HG02981 (cell line): ENCODE data around the gene HMOX1.

Experiments used
- ATAC-seq: cut with Tn5 transposase; IDR thresholded peaks from one replicate; pipeline ENCODE4 v1.9.1; 2021; ENCODE audit warnings: mild to moderate bottlenecking, moderate library complexity; ENCODE audit not compliant: unreplicated experiment

HMOX1 gene

GRCh38 chr22:35400501-35400790, 19.6 kb downstream of the HMOX1 start:
- peak; percentile 4 for ATAC-seq

DNA sequence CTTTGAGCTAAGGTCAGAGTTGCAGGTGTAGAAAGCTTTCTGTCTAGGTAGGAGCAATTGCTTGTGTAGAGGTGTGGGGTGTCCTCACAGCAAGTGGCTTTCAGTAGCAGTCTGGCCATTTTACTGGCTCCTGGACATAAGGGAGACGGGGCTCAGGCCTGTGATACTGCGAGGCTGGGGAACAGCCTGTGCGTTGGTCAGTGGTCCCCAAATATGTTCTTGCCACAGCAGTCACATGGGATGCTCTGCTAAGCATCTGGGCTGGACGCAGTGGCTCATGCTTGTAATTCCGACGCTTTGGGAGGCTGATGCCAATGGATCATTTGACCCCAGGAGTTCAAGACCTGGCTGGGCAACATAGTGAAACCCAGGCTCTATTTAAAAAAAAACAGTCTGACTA, 21.0 kb downstream of the HMOX1 start:
- ATAC-seq = no peak

DNA sequence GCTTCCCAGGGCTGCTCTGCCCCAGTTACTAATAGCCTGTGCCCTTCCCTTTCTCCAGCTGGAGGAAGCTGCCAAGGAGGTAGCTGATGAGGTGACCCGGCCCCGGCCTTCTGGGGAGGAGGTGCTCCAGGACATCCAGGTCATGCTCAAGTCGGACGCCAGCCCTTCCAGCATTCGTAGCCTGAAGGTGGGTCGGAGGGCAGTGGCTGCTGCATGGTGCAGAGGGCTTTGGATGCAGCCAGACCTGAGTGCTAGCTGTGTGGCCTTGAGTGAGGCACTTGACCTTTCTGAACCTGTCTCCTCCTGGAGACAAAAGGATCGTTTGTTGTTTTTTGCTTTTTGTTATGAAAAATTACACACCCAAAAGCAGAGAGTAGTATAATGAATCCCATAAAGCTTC, 22.5 kb downstream of the HMOX1 start:
- no peak for ATAC-seq

DNA sequence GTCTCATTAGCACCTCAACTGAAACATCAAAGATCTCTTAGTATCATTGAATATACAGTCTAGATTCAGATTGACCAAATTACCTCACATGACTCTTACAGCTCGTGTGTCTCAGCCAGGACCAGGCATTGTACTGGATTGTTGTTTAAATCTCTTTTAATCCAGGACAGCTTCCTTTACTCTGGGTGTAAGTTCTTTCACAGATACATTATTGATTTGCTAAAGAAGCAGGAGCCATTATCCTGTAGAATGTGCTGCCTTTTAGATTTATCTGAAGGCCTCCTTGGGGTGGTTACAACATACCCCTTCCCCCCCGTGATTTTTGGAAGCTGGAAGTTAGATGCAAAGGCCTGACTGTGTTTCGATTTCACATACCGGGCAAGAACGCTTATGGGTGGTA, 23.3 kb downstream of the HMOX1 start:
- no peak for ATAC-seq

- ATAC-seq = no peak
Observed at GRCh38 chr22:35406443-35406842, 25.5 kb downstream of the HMOX1 start.

GRCh38 chr22:35407362-35407761, 26.5 kb downstream of the HMOX1 start:
- ATAC-seq = no peak

- peak; percentile 77 for ATAC-seq
Observed at GRCh38 chr22:35409783-35410662, 29.1 kb downstream of the HMOX1 start.

DNA sequence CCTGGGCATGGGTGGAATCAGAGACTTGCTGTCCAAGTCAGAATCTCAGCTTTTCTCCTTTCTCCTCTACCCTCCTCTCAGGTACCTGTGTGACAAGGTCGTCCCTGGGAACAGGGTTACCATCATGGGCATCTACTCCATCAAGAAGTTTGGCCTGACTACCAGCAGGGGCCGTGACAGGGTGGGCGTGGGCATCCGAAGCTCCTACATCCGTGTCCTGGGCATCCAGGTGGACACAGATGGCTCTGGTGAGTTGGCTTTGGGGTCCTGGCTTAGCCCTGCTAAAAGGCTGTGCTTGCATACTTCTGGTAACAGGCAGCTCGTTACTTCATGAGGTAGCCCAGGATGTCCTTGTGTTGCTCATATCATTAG, 29.8 kb downstream of the HMOX1 start:
- no peak for ATAC-seq

DNA sequence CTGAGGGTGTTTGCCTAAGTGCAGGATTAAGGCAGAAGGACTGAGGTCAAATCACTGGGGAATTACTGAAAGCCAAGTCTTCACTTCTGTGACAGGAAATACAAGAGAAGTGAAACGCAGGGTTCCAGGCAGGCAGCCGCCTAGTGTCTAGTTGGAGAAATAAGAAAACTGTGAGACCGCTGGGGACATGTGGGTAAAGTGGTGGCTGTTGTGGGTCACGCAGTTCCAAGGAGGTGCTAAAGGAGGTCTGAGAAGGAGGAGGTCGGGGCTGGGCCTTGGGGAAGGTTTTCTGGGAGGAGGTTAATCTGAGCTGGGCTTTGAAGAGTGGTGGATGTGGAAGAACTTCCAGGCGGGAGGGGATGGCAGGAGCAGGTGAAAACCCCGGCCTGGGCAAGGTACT, 30.2 kb downstream of the HMOX1 start:
- no peak for ATAC-seq

GRCh38 chr22:35413624-35414023, 32.7 kb downstream of the HMOX1 start:
- no peak for ATAC-seq

DNA sequence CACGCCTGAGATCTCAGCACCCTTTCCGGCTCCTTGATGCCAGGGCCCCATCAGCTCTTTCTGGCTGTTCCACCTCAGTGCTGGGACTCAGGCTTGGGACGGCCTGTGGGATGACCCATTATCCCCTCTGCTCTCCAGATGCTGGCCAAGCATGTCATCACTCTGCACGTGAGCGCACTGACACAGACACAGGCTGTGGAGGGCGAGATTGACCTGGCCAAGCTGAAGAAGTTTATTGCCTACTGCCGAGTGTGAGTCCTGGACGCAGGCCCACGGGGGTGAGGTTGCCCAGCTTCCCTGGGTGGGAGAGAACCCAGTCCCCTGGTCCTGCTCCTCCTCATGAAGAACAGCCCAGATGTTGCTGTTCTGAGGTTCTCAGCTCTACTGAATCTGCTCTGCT, 36.7 kb downstream of the HMOX1 start:
- ATAC-seq = no peak

DNA sequence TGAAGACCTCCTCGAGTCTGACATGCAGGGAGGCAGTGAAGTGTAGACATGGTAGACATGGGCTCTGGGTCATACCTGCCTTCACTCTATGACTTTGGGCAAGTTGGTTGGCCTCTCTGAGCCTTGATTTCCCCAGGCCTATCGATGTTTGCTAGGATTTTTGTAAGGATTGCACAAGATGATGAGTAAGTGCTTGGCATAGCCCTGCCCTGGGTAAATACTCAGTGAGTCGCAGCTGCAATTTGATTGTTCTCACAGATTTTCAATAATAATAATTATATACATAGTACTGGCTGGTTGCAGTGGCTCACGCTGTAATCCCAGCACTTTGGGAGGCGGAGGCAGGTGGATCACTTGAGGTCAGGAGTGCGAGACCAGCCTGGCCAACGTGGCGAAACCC, 37.2 kb downstream of the HMOX1 start:
- ATAC-seq = no peak

DNA sequence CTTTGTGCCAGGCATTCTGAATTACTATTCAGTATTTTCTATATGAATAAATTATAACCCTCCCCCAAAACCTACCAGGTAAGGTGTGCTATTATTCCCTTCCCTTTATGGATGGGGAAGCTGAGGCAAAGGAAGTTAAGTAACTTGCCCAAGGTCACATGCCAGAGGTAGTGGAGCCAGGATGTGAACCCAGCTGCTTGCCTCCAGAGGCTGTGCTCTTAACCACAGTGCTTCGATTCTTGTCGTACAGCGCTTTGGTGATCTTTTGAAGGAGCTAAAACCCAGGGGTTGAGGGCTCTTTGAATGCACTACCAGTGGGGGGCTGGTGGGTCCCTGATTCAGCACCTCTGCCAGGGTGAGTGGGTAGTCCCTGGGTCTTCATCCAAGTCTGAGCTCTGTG, 37.8 kb downstream of the HMOX1 start:
- ATAC-seq = no peak

DNA sequence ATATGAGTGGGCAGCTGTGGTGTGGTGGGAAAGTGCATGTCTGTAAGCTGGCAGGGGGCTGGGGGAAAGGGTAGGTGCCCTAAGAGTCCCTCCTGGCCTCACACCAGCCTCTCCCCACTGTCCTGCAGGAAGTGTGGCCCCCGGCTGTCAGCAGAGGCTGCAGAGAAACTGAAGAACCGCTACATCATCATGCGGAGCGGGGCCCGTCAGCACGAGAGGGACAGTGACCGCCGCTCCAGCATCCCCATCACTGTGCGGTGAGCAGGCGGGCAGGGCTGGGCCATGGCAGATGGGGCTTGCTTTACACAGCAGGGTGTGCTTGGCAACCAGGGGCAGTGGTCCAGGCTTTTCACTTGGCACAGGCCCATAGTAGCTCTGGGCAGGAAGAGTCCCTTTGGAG, 38.9 kb downstream of the HMOX1 start:
- ATAC-seq = no peak

- no peak for ATAC-seq
Observed at GRCh38 chr22:35421121-35421520, 40.2 kb downstream of the HMOX1 start.

GRCh38 chr22:35422145-35422544, 41.2 kb downstream of the HMOX1 start:
- no peak for ATAC-seq

DNA sequence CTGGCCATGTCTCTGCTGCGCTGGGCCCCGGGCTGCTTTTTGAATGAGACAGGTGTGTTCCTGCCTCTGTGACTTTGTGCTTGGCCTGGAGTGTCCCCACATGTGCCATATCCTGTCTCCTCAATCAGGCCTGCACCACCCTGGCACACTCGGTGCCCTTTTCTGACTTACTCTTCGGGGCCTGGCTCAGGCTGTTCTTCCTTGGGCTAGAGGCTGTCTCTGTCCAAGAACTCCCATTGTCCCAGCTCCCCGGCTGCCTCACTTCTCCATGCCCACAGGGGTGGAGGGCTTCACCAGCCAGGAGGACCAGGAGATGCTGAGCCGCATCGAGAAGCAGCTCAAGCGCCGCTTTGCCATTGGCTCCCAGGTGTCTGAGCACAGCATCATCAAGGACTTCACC, 42.0 kb downstream of the HMOX1 start:
- ATAC-seq = no peak

DNA sequence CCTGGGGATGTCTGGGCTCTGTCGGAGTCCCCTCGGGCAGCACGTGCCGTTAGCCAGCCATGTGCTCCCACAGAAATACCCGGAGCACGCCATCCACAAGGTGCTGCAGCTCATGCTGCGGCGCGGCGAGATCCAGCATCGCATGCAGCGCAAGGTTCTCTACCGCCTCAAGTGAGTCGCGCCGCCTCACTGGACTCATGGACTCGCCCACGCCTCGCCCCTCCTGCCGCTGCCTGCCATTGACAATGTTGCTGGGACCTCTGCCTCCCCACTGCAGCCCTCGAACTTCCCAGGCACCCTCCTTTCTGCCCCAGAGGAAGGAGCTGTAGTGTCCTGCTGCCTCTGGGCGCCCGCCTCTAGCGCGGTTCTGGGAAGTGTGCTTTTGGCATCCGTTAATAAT, 43.2 kb downstream of the HMOX1 start:
- no peak for ATAC-seq

- ATAC-seq = no peak
Observed at GRCh38 chr22:35424761-35425160, 43.9 kb downstream of the HMOX1 start.

DNA sequence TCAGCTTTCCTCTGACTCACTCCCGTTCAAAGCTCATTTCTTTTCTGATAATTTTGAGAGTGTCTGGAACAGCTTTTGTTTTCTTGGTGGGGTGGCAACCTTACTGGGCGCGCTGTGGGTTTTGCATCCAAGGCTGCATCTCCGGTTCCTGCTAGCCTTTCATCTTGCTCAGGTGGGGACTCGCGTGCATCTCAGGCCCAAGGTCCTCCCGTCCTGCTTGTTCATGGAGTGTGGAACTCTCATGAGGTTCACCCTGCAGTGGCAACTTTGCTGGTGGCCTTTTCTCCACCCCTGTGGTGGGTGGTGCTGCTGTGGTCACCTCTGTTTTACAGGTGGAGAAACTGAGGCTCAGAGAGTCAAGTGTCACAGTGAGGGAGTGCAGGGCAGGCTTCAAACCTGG, 44.6 kb downstream of the HMOX1 start:
- no peak for ATAC-seq

- no peak for ATAC-seq
Observed at GRCh38 chr22:35425971-35426800, 45.3 kb downstream of the HMOX1 start.

DNA sequence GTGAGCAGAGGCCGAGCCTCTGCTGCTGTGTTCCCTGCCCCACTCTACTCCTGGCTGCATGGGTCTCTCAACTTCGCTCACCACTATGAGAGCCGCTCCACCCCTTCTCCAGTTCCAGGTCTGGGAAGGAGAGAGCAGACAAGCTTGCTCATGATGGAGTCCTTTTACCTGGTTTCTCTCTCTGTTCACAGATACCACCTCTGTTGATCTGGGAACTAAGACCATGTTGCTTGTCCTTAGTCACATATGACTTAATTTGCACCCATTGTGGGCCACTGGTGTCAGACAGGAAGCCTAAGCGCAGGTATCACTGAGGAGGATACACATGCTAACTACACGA, 45.9 kb downstream of the HMOX1 start:
- no peak for ATAC-seq
